ENCODE measurements around the gene MYOC. TPM values are rescaled to one million over a fixed set of nuclear protein-coding genes. Genes with fewer than 3 reads are reported as not detected.
"Not testable (repeated sequence)": the region's sequence is repeated elsewhere in the genome, so short reads cannot be mapped to it uniquely, and the experiment has no call there.

Gene MYOC
- total RNA-seq, 1 experiment from 2014 or later = not detected

GRCh38 chr1:171661076-171661650 lies 8.7 kb upstream of the MYOC start:
- no peak overlapping the region for H3K4me3 ChIP-seq
- H3K27me3 ChIP-seq = no peaks in the 10 kb centered on the region; the same call in 1 of the 2 replicates
- H3K9me3 ChIP-seq (replicated peaks) = no peaks in the 10 kb centered on the region
- H3K27ac ChIP-seq = no peak overlapping the region
- no peak for DNase-seq
- H3K36me3 ChIP-seq = no peaks in the 10 kb centered on the region
- no peaks in the 10 kb centered on the region for H3K4me1 ChIP-seq

GRCh38 chr1:171656206-171656605 lies 3.7 kb upstream of the MYOC start:
- not testable (repeated sequence) for H3K4me1 ChIP-seq; H3K36me3 ChIP-seq; H3K9me3 ChIP-seq (replicated peaks); H3K27me3 ChIP-seq; H3K27ac ChIP-seq; DNase-seq; H3K4me3 ChIP-seq

GRCh38 chr1:171655746-171656116 lies 3.2 kb upstream of the MYOC start:
- Histone ChIP-seq H3K4me1 (peaks cover 4% of the 10 kb centered on the region), H3K4me3 (no peak overlapping the region; the same call in 1 of the 2 replicates), H3K36me3 (no peaks in the 10 kb centered on the region), H3K27ac (no peak overlapping the region), H3K9me3 (replicated peaks) (no peaks in the 10 kb centered on the region), H3K27me3 (no peaks in the 10 kb centered on the region)
- DNase-seq = no peak

- H3K36me3 ChIP-seq = no peaks in the 10 kb centered on the region
- H3K9me3 ChIP-seq (replicated peaks) = no peaks in the 10 kb centered on the region
- H3K27ac ChIP-seq = no peak overlapping the region; the same call in 1 of the 2 replicates
- H3K27me3 ChIP-seq = no peaks in the 10 kb centered on the region
- DNase-seq = peak; percentile 70 to 81
- H3K4me1 ChIP-seq = peaks cover 4% of the 10 kb centered on the region
- H3K4me3 ChIP-seq = peak overlapping the region; percentile 45
These were observed 2.7 kb upstream of the MYOC start for GRCh38 chr1:171654942-171655745.

- H3K4me3 ChIP-seq = peak overlapping the region; percentile 45
- H3K27ac ChIP-seq = no peak overlapping the region
- no peaks in the 10 kb centered on the region for H3K9me3 ChIP-seq (replicated peaks)
- H3K36me3 ChIP-seq = no peaks in the 10 kb centered on the region
- peaks cover 4% of the 10 kb centered on the region for H3K4me1 ChIP-seq
- peak in 1 of 2 experiments; percentile 41 for DNase-seq
- H3K27me3 ChIP-seq = no peaks in the 10 kb centered on the region
These were observed 1.9 kb upstream of the MYOC start for GRCh38 chr1:171654201-171654941.

- DNase-seq = no peak
- Histone ChIP-seq H3K4me1 (peaks cover 4% of the 10 kb centered on the region), H3K27ac (no peak overlapping the region), H3K4me3 (peak overlapping the region; percentile 45), H3K36me3 (no peaks in the 10 kb centered on the region), H3K9me3 (replicated peaks) (no peaks in the 10 kb centered on the region), H3K27me3 (no peaks in the 10 kb centered on the region)
These were observed 1.3 kb upstream of the MYOC start for GRCh38 chr1:171653796-171654195.

- Histone ChIP-seq H3K9me3 (replicated peaks) (no peaks in the 10 kb centered on the region), H3K27ac (no peak overlapping the region), H3K4me3 (no peak overlapping the region), H3K36me3 (no peaks in the 10 kb centered on the region), H3K4me1 (no peaks in the 10 kb centered on the region), H3K27me3 (no peaks in the 10 kb centered on the region)
- DNase-seq = no peak
These were observed 6.3 kb downstream of the MYOC start for GRCh38 chr1:171646249-171646560.

- Histone ChIP-seq H3K9me3 (replicated peaks) (no peaks in the 10 kb centered on the region), H3K36me3 (no peaks in the 10 kb centered on the region), H3K4me3 (peak overlapping the region; percentile 40), H3K27ac (no peak overlapping the region), H3K4me1 (no peaks in the 10 kb centered on the region), H3K27me3 (no peaks in the 10 kb centered on the region)
- DNase-seq = peak in 1 of 2 experiments; percentile 8
These were observed 6.8 kb downstream of the MYOC start for GRCh38 chr1:171645553-171646248.

- peak; percentile 80 to 95 for DNase-seq
- H3K27ac ChIP-seq = no peak overlapping the region
- no peaks in the 10 kb centered on the region for H3K36me3 ChIP-seq
- H3K9me3 ChIP-seq (replicated peaks) = no peaks in the 10 kb centered on the region
- H3K4me3 ChIP-seq = peak overlapping the region; percentile 40
- H3K4me1 ChIP-seq = no peaks in the 10 kb centered on the region
- no peaks in the 10 kb centered on the region for H3K27me3 ChIP-seq
These were observed 7.5 kb downstream of the MYOC start for GRCh38 chr1:171644805-171645483.

- Histone ChIP-seq H3K4me3 (no peak overlapping the region), H3K27ac (no peak overlapping the region), H3K36me3 (no peaks in the 10 kb centered on the region), H3K9me3 (replicated peaks) (no peaks in the 10 kb centered on the region), H3K27me3 (no peaks in the 10 kb centered on the region), H3K4me1 (no peaks in the 10 kb centered on the region)
- no peak for DNase-seq
These were observed 9.3 kb downstream of the MYOC start for GRCh38 chr1:171643156-171643555.

GRCh38 chr1:171642197-171642596 lies 10.3 kb downstream of the MYOC start:
- Histone ChIP-seq H3K27ac (no peak overlapping the region), H3K4me1 (no peaks in the 10 kb centered on the region), H3K36me3 (no peaks in the 10 kb centered on the region), H3K4me3 (no peak overlapping the region), H3K27me3 (no peaks in the 10 kb centered on the region), H3K9me3 (replicated peaks) (no peaks in the 10 kb centered on the region)
- peak in 1 of 2 experiments; percentile 13 for DNase-seq

- peak in 1 of 2 experiments; percentile 15 for DNase-seq
- H3K9me3 ChIP-seq (replicated peaks) = no peaks in the 10 kb centered on the region
- H3K27ac ChIP-seq = no peak overlapping the region
- H3K4me3 ChIP-seq = no peak overlapping the region
- H3K27me3 ChIP-seq = no peaks in the 10 kb centered on the region
- H3K4me1 ChIP-seq = no peaks in the 10 kb centered on the region
- no peaks in the 10 kb centered on the region for H3K36me3 ChIP-seq
These were observed 11.2 kb downstream of the MYOC start for GRCh38 chr1:171641076-171641864.

- Histone ChIP-seq H3K36me3 (no peaks in the 10 kb centered on the region), H3K4me3 (no peak overlapping the region), H3K27ac (no peak overlapping the region), H3K27me3 (no peaks in the 10 kb centered on the region), H3K4me1 (no peaks in the 10 kb centered on the region), H3K9me3 (replicated peaks) (no peaks in the 10 kb centered on the region)
- DNase-seq = no peak
These were observed 12.3 kb downstream of the MYOC start for GRCh38 chr1:171640225-171640624.

All from SJCRH30 (cell line).